ENCODE data around the gene MCRIP2. TPM values are rescaled to one million over a fixed set of nuclear protein-coding genes. Genes with fewer than 3 reads are reported as not detected.
"Not testable (repeated sequence)": the region's sequence is repeated elsewhere in the genome, so short reads cannot be mapped to it uniquely, and the experiment has no call there.

The MCRIP2 gene
- polyA plus RNA-seq, 3 donors: 10.2 to 31.8 (median 22.6) TPM

- no peak for DNase-seq (ENCODE audit: extremely low read depth in 1 of 11, low read depth in 9 of 11, low spot score in 4 of 11)
Observed at GRCh38 chr16:683396-684070, 41.9 kb downstream of the MCRIP2 start.

- DNase-seq (ENCODE audit: extremely low read depth in 1 of 11, low read depth in 9 of 11, low spot score in 4 of 11): peak; percentile 80 to 94 (median 91)
Observed at GRCh38 chr16:684071-684794, 42.6 kb downstream of the MCRIP2 start, which contains the start of gene JMJD8. Gene JMJD8 (minus strand): TSS chr16:684334. CDS start chr16:684319, 15 bp downstream.

- no peak for DNase-seq (ENCODE audit: extremely low read depth in 1 of 11, low read depth in 9 of 11, low spot score in 4 of 11)
Observed at GRCh38 chr16:684961-685696, 43.5 kb downstream of the MCRIP2 start.

GRCh38 chr16:685967-686366, 44.3 kb downstream of the MCRIP2 start:
- no peak for DNase-seq (ENCODE audit: extremely low read depth in 1 of 11, low read depth in 9 of 11, low spot score in 4 of 11)

GRCh38 chr16:686459-687260, 45.0 kb downstream of the MCRIP2 start:
- no peak for DNase-seq (ENCODE audit: extremely low read depth in 1 of 11, low read depth in 9 of 11, low spot score in 4 of 11)

GRCh38 chr16:687499-687898, 45.9 kb downstream of the MCRIP2 start:
- no peak for DNase-seq (ENCODE audit: extremely low read depth in 1 of 11, low read depth in 9 of 11, low spot score in 4 of 11)

- DNase-seq (ENCODE audit: extremely low read depth in 1 of 11, low read depth in 9 of 11, low spot score in 4 of 11): no peak
Observed at GRCh38 chr16:689175-689897, 47.7 kb downstream of the MCRIP2 start.

GRCh38 chr16:691242-691641, 49.6 kb downstream of the MCRIP2 start:
- not testable (repeated sequence) for DNase-seq (ENCODE audit: extremely low read depth in 1 of 11, low read depth in 9 of 11, low spot score in 4 of 11)

GRCh38 chr16:692356-693108, 50.9 kb downstream of the MCRIP2 start:
- DNase-seq (ENCODE audit: extremely low read depth in 1 of 11, low read depth in 9 of 11, low spot score in 4 of 11): no peak

GRCh38 chr16:693364-693763, 51.7 kb downstream of the MCRIP2 start:
- DNase-seq (ENCODE audit: extremely low read depth in 1 of 11, low read depth in 9 of 11, low spot score in 4 of 11): no peak

- DNase-seq (ENCODE audit: extremely low read depth in 1 of 11, low read depth in 9 of 11, low spot score in 4 of 11): no peak
Observed at GRCh38 chr16:693766-694165, 52.1 kb downstream of the MCRIP2 start.

- DNase-seq (ENCODE audit: extremely low read depth in 1 of 11, low read depth in 9 of 11, low spot score in 4 of 11): no peak
Observed at GRCh38 chr16:694187-694862, 52.7 kb downstream of the MCRIP2 start.

- DNase-seq (ENCODE audit: extremely low read depth in 1 of 11, low read depth in 9 of 11, low spot score in 4 of 11): no peak
Observed at GRCh38 chr16:694863-695354, 53.3 kb downstream of the MCRIP2 start.

- DNase-seq (ENCODE audit: extremely low read depth in 1 of 11, low read depth in 9 of 11, low spot score in 4 of 11): peak in 1 of 11 donors; percentile 53
Observed at GRCh38 chr16:695355-696089, 53.9 kb downstream of the MCRIP2 start.
